GM10266 (cell line): ENCODE data around the gene ISCA2.

ENCODE experiments used
- DNase-seq: peaks from one replicate; pipeline ENCODE4 v3.0.0; 2012; ENCODE audit errors: extremely low spot score
- TF ChIP-seq, protein P1 (sequence below): IDR thresholded peaks from 2 replicates; pipeline ENCODE4 v1.5.1; 2012; ENCODE audit warnings: mild to moderate bottlenecking, low read depth; ENCODE audit not compliant: control insufficient read depth, insufficient read depth; ENCODE audit errors: missing control alignments

Gene ISCA2

DNA sequence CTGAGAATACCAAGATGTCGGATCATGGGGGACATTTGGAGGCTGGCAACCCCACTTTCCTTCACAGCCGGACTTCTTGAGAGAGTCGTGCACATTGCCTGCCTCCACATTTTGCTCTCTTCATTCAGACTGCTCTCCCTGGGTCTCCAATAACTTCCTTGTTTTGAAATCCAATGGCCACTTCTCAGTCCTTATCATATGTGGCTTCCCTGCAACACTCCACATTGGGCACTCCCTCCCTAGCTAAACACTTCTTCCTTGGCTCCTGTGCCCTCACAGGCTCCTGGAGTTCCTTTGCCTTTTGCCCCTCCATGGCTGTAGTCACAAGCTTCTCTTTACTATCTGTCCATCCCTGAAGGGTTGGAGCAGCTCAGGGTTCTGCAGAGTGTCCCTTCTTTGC lies 30.6 kb upstream of the ISCA2 start:
- DNase-seq: no peak
- TF ChIP-seq, protein P1, sequence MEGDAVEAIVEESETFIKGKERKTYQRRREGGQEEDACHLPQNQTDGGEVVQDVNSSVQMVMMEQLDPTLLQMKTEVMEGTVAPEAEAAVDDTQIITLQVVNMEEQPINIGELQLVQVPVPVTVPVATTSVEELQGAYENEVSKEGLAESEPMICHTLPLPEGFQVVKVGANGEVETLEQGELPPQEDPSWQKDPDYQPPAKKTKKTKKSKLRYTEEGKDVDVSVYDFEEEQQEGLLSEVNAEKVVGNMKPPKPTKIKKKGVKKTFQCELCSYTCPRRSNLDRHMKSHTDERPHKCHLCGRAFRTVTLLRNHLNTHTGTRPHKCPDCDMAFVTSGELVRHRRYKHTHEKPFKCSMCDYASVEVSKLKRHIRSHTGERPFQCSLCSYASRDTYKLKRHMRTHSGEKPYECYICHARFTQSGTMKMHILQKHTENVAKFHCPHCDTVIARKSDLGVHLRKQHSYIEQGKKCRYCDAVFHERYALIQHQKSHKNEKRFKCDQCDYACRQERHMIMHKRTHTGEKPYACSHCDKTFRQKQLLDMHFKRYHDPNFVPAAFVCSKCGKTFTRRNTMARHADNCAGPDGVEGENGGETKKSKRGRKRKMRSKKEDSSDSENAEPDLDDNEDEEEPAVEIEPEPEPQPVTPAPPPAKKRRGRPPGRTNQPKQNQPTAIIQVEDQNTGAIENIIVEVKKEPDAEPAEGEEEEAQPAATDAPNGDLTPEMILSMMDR: no peak

DNA sequence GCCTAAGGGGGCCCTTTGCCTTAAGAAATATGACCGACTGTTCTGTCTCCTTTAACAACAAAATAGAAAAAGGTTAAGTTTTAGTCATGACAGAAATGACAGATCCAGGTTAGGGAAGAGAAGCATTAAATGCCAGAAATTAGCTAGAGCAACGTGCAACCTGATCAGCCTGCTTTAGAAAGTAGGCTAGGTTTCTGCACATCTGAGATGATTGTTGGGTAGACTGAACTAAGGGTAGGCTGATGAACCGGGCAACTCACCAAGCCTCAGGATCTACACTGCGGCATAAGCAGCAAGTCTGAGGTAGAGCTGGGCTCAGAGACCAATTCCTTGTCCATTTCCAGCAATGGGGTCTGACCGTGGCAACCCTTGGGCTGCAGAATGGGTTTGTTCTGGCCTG lies 29.9 kb upstream of the ISCA2 start:
- DNase-seq: no peak
- TF ChIP-seq, protein P1: no peak

DNA sequence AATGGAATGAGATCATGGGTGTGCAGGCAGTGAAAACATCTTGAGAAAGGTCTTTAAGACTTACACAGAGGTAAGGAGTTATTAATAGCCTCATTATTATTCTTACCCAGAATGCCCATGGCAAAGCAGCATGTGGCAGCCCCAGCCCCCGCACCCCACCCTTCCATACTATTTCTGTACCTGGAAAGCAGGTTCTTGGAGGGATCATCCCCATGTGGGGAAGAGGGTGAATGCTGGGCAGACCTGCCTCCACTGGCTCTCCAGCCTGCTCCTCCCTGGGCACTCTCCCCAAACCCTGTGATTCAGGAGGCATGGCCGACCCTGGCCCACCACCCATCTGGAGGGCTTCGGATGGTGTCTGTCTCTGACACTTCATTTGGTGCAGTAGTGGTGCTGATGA lies 28.8 kb upstream of the ISCA2 start:
- no peak for DNase-seq
- TF ChIP-seq, protein P1: no peak

DNA sequence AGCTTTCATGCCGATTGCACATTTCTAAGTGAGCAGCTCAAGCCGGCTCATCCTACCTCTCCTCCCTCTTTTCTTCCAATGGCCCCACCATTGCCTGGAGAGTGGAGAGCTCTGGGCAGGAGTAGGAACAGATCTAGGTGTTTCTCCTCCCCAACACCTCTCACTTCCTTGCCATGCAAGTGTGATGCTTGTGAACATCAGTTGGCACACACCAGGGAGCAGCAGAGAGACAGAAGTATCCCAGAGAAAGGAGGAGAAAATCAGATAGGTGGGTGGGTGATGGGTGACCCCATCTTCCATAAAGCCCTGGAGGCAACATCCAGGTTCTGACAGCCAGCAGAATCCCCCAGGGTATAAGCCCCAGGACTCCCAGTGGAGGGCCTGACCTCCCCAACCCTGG lies 28.2 kb upstream of the ISCA2 start:
- no peak for DNase-seq
- TF ChIP-seq, protein P1: no peak

DNA sequence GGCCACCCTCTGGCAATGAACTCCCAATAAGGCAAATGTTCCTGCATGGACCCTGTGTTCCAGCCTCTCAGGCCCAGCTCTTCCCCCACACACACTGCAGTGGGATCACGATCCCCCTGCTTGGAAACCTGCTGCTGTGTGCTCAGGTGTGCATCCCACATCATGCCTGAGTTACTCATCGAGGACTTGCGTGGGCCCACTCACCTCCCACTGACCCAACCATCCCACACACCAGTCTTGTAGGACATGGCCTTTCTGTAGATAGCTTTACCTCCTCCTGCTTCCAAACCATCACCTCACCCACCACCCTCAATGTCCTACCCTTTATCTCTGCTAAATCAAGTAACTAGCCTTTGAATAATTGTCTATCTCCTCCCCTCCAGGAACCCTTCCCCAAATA lies 25.1 kb upstream of the ISCA2 start:
- TF ChIP-seq, protein P1: no peak
- no peak for DNase-seq

DNA sequence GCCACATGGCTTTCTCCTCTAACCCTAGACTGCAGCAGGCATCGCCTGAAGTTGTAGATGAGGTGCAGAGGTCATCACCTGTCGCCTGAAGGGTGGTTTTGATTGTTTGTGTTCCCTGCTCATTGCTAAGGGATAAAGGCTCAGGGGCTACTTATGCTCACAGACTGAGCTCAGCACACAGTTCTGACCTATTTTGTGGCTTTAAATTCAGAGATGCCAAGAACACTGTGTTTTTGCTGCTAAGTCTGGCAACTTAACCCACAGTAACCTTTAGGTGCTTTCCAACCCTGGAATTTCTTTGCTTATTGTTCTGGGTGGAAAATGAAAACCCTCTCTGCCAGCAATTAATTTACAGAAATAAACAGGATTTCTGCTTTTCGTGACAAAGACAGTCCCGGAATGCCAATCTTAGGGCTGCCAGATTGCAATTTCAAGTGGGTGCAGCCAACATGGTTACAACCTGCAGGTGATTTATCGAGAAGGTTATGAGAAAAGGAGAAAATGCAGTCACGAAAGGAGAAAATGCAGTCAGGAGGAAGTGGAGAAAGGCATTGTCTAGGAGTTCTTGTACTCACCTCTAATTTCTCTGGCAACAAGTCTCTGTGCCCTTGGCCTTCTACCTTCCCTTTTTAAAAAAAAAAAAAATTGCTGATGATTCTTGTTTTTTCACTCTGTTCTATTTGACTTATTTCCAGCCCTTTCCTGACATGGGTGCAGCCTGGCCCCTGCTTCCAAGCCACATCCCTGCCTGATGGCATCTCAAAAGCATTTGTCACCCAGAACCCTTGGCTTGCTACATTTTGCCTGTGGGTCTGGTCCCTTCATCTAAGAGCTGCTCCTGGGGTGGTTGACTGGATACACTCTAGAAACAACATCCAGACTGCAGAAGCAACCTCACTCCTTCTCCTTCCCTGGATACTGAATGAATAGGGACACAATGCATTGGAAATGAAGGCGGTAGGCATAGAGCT lies 23.7 kb upstream of the ISCA2 start:
- TF ChIP-seq, protein P1: no peak
- DNase-seq: no peak

DNA sequence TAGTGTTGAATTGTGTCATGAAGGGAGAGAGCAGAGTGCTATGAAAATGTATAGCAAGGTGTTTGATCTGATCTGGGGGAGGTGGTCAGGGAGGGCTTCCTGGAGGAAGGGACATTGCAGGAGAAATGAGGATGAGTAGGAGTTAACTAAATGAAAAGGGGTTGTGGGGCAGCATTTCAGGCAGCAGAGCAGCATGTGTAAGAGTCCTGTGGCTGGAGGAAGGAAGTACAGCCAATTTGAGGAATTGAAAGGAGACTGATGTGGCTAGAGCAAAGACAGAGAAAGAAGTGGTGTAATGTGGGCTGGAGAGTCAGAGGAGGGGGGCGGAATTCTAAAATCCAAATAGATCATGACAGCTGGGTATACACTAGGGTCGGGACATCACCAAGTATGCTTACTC lies 21.0 kb upstream of the ISCA2 start:
- no peak for DNase-seq
- TF ChIP-seq, protein P1: no peak
